Fibroblast of skin of left biceps (primary cell): Measurements from ENCODE around the gene EPB41L1.

Experiments used
- DNase-seq, 2 experiments: peaks; one replicate each; pipeline ENCODE4 v3.0.0-alpha.2; 2013; ENCODE audit warnings: low read depth in 2 of 2

The EPB41L1 gene

GRCh38 chr20:36259177-36260061, 104.9 kb downstream of the EPB41L1 start:
- DNase-seq: no peak

- no peak for DNase-seq
Observed at GRCh38 chr20:36260316-36260715, 105.8 kb downstream of the EPB41L1 start.

GRCh38 chr20:36261389-36262105, 107.0 kb downstream of the EPB41L1 start:
- no peak for DNase-seq

DNA sequence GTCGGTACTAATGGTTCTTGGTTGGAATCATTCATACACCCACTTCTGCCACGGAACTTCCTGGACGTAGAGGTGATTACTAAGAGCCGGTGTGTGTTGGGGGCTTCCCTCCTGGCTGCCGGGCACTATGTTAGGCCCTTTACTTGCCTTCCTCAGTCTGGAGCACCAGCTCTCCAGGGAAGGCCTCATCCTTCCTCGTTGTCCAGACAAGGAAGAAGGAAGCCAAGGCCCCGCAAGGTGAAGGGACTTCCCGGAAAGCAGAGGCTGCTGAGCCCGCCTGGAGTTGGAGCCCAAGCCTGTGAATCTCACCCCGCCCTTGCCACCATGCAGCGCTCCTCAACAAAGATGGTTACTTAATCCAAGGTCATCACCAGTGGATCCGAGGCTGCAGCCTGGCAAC, 107.9 kb downstream of the EPB41L1 start:
- no peak for DNase-seq

DNA sequence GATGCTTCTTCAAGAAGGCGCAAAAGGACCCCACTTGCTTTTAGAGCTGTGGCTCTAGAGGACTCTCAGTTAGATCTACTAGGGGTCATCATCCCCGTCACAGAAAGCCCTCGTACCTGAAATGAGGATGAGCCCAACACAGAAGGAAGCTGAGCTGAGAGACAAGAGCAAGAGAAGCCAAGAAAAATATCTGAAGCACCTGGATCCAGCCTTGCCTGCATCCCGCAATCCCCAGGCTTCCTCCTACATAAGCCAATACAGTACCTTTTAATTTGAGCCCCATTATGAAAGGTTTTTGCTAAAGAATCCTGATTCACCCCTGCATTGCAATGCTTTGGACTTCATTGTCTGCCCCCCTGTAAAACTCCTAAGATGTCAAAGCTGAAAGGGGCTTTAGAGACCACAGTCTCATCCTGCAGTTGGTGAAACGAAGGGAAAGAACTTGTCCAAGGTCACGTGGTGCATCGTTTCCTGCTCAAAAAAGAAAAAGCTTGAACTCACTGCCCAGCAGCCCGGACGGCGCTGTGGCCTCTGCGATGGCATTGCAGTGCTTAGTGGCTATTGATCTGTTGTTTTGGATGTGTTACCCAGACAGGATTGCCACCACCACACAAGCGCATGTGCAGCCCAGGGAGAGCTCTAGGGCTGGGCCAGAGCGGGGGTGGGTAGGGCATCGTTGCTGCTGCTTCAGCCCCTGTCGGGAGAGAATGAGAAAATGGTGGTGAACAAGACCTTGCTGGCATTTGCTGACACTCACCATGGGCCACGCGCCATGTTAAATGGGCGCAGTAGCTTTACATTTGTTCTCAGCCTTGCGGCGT, 110.1 kb downstream of the EPB41L1 start:
- no peak for DNase-seq

DNA sequence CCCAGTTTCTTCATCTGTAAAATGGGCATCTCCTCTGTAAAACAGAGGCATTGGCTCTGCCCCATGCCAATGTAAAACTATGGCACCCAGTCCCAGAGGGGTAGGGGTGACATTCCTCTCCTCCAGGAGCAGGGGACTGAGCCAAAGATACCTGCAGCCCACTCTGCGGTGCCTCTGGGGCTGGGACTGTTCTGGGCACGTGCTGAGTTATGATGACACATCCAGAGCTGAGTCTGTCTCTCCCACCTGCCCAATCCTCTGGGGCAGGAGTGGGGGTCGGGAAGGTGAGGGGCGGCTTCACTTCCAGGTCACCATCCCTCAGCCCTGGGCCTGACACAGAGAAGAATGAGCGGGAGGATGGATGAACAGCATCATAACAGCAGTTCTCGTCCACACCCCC, 111.6 kb downstream of the EPB41L1 start:
- DNase-seq: no peak

DNA sequence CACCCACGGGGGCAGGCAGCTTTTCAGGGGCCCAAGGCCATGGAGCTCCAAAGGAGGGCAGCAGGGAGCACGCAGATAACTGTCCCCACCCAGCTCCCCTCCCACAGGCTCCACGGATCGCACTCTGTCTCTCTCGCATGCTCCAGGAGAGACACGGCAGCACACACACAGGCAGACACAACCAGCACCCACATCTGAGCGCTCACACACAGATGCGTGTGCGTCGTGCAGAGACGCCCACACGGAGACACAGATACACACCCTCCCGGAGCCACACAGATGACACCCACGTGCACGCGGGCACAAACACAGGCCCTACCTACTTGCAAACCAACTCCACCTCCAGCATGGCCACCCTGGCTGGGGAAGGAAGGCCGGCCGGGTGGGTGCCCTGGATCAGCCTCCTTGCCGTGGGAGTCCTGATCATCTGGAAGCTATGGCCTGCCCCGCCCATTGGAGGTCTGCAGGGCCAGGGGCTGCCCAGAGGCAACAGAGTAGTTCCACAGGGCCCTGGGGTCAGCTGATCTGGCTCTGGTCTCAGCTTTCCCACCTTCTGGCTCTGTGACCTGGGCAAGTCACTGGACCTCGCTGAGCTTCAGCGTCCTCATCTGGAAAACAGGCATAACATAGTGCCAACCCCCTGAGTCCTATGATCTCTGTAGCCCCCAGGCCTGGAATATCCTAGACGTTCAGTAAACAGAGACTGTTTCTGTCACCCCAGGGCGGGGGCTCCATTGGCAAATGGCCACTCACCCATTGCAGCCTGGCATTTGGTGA, 113.3 kb downstream of the EPB41L1 start:
- DNase-seq: no peak

DNA sequence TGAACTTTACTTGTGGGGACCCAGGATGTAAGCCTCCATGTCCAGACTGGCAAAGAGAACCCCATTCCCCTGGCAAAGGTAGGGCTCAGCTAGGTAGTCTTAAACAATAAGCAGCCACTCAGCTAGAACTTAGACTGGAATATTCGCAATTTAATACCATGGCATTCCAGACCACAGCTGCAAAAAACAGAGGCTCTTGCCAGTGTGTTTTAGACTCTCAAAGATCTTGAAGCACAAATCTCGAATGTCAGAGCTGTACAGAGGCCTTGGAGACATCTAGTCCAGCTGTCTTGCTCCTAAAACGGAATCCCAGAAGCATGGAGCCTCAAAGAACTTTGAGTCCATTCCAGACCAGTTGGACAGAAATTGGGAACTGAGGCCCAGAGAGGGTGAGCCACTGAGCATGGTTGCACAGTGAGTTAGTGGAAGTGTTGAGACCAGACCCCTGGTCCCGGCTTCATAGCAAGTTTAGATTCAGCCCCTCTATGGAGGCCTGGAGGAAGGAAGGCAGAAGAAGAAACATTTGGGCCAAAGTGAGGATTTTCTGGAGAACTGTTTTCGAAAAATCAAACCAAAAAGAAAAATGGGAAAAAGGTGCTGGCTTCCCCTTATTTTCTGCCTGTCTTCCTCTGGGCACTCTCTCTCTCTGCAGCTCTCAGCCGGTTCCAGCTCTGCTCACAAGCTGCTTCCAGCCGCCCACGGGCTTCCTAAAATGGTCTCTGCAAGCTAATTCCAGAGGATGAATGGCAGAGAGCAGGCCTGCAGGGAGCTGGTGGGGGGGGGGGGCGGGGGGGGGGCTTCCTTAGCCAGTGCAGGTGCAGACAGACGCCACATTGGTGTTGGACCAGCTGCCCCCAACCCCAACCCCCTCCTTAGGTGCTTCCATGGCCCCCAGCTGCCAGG, 114.2 kb downstream of the EPB41L1 start:
- no peak for DNase-seq

DNA sequence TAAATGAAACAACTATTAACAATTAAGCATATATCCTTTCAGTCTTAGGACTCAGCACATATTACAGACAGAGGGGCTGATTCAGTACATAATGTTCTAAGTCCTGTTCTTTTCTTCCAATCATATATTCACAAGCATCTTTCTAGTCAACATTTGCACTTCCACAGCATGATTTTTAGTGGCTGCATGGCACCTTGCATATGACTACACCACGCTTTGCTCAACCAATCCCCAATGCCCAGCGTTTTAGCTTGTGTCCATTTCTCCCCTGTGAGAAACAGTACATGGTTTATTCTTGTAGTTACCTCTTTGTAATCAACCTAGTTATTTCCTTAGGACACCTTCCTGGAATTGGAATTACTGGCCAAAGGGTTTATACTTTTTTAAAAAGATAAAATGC, 115.0 kb downstream of the EPB41L1 start:
- DNase-seq: no peak

GRCh38 chr20:36270744-36271638, 116.5 kb downstream of the EPB41L1 start:
- no peak for DNase-seq

DNA sequence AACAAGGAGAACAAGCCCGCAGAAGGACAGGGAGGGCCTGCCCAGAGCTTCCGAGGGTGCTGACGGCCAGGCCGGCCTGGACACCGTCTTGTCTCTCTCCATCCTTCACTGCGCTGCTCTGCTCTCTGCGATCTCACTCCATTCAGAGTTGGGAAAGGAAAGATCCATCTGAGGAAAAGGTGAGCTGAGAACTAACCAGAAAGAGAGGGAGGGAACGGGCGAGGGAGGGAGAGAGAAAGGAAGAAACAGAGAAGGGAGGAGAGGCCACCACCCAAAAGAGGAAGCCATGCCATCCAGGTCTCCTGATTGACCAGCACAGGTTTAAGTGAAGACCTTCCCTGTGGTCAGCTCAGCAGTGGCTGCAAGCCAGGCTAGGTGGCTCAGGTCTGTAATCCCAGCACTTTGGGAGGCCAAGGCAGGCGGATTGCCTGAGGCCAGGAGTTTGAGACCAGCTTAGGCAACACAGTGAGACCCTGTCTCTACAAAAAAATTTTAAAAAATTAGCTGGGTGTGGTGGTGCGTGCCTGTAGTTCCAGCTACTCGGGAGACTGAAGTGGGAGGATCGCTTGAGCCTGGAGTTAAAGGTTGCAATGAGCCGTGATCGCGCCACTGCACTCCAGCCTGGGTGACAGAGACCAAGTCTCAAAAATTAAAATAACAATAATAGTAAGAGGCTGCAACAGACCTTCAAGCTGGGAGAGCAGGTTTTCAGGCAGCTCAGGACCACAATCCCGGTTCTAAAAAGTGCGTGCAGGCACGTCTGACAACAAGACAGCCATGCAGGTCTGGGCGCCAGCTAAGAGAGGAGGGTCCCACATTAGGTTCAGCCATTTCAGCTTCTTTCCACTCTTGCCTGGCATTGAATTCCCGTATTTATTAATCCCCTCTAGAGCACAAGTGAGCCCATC, 117.4 kb downstream of the EPB41L1 start:
- DNase-seq: no peak

GRCh38 chr20:36272547-36273220, 118.1 kb downstream of the EPB41L1 start:
- no peak for DNase-seq

- no peak for DNase-seq
Observed at GRCh38 chr20:36273414-36274180, 119.1 kb downstream of the EPB41L1 start.

DNA sequence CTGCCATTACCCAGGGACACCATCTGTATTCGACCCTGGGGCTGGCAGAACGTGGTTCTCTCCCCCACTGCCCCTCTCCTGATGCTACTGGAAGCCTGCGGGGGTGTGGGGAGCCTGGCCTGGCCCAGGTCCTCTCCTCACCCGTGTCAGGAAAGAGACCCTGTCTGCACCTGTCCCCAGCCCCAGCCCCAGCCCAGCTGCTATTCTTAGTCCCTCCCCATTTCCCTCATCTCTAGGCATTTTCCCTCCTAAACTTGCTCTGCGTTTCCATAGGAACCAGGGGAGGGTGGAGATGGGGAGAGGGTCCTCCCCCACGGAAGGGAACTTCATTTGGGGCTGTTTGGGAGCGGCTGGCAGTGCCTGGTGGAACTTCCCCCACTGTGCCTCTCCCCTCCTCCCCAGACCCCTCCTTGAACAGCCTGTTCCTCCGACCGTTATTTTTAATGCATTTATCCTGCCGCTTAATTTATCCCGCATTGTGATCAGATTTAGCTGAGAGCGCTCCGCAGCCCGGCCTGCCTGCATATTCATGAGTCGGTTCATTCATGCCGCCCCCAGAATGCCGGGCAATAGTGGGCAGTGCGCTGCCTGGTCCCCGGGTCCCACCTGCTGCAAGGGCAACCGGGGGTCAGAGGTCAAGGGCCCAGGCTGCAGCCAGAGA, 119.8 kb downstream of the EPB41L1 start:
- no peak for DNase-seq

DNA sequence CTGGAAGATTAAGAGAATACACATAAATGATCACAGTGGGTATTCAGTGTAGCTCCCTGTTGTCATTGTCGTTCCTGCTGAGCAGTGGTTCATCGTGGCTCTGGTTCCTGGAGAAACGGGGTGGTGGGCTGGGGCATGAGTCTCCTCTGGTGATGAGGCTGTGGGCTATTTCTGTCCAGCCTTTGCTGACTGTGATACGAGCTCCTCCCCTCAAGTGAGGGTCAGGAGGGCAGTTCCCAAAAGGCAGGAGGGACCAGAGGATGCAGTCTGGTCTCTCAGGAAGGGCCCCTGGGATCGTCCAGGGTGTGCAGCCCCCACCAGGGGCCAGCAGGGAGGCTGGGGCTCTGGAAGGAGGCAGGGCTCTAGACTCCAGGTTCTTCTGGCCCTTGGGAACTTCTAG, 120.5 kb downstream of the EPB41L1 start:
- DNase-seq: no peak

DNA sequence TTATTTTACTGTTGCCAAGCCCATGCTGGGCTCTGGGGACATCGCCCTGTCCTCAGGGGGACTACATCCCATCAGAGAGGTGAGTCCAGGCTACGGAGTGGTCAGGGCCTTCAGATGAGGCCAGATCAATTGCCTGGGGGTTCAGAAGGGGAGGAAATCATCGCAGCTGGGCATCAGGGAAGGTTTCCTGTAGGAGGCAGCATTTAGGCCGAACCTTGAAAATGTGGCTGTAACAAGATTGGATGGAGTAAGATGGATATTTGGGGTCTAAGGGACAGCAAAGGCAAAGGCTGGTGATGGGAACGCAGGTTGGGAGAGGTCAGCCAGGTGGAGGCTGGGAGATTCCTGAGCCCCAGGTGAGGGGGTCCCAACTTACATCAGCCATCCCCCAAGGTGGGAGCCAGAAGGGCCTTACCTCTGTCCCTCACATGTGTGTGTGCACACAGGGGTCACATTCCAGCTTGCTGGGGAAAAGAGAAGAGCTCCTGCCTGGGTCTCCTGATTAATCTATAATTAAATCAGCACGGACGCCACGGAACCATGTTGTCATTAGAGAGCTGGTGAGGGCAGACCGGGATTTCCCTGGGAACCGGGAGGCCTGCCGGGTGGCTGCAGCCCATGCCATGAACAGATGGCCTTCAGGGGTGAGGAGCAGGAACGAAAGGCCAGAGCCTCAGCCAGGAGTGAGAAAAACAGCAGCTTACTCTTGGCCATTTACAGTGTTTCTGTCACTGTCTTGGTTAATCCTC, 121.1 kb downstream of the EPB41L1 start:
- DNase-seq: no peak
